Measurements from ENCODE around the gene EFHC2. TPM values are rescaled to one million over a fixed set of nuclear protein-coding genes. Genes with fewer than 3 reads are reported as not detected.

EFHC2 gene
- total RNA-seq, 1 donor from 2014 or later = 3.2 TPM

DNA sequence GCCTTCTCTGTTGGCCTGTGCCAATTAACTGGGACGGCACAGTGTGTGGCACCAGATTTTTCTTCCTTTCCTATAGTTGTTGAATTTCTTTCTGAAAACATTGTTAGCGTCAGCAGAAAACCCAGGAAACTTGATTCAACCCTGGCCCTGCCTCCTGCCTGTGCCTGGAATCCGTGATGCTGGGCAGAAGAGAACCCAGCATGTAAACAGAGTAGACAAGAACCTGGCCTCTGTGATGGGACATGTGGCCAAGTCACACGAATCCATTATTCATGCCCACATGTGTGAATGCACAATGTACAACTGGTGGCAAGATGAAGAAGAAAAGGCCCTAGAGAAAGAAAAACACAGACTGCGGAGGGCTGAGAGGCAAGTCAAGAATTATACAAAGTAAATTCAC, 111.4 kb downstream of the EFHC2 start:
- H3K9me3 ChIP-seq = no peaks in the 10 kb centered on the region
- H3K27ac ChIP-seq = no peak overlapping the region
- intact Hi-C loops (cut with DNase I) = no loop called here
- H3K27me3 ChIP-seq = no peaks in the 10 kb centered on the region
- DNase-seq (ENCODE audit: extremely low spot score in 2 of 2) = no peak
- H3K4me1 ChIP-seq = no peaks in the 10 kb centered on the region
- no peaks in the 10 kb centered on the region for H3K36me3 ChIP-seq
- H3K4me3 ChIP-seq = no peak overlapping the region
- TF ChIP-seq POLR2AphosphoS5 (IDR thresholded peaks at IDR 0.05; ENCODE audit: insufficient read depth in 1 of 2, low read depth in 1 of 2) (no peak), POLR2A (IDR thresholded peaks at IDR 0.05) (no peak)
- TF ChIP-seq, protein P1, sequence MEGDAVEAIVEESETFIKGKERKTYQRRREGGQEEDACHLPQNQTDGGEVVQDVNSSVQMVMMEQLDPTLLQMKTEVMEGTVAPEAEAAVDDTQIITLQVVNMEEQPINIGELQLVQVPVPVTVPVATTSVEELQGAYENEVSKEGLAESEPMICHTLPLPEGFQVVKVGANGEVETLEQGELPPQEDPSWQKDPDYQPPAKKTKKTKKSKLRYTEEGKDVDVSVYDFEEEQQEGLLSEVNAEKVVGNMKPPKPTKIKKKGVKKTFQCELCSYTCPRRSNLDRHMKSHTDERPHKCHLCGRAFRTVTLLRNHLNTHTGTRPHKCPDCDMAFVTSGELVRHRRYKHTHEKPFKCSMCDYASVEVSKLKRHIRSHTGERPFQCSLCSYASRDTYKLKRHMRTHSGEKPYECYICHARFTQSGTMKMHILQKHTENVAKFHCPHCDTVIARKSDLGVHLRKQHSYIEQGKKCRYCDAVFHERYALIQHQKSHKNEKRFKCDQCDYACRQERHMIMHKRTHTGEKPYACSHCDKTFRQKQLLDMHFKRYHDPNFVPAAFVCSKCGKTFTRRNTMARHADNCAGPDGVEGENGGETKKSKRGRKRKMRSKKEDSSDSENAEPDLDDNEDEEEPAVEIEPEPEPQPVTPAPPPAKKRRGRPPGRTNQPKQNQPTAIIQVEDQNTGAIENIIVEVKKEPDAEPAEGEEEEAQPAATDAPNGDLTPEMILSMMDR (IDR thresholded peaks at IDR 0.05) = no peak

DNA sequence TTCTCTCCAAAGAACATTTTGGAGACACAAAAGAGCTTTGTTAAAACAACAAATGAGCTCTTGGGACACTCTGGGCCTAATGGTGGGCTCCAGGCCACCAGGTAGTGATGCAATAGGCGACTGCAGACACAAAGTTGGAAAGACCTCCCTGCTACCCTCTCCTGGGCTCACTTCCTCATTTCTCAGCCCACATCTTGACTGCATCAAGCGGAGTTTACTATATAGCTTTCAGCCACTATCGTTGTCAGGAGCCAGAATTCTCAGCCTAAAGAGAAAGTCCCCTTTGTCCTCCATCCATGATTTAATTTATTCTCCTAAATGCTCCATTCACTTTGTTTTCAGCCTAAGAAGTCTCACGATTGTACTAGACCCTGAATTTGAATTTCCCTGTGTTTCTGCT, 114.9 kb downstream of the EFHC2 start:
- Histone ChIP-seq H3K27ac (no peak overlapping the region), H3K27me3 (no peaks in the 10 kb centered on the region), H3K9me3 (no peaks in the 10 kb centered on the region), H3K36me3 (no peaks in the 10 kb centered on the region), H3K4me3 (no peak overlapping the region), H3K4me1 (no peaks in the 10 kb centered on the region)
- intact Hi-C loops (cut with DNase I) = no loop called here
- DNase-seq (ENCODE audit: extremely low spot score in 2 of 2) = no peak
- TF ChIP-seq POLR2A (IDR thresholded peaks at IDR 0.05) = no peak
- TF ChIP-seq, protein P1 (IDR thresholded peaks at IDR 0.05) = no peak
- TF ChIP-seq POLR2AphosphoS5 (IDR thresholded peaks at IDR 0.05; ENCODE audit: insufficient read depth in 1 of 2, low read depth in 1 of 2) = no peak

DNA sequence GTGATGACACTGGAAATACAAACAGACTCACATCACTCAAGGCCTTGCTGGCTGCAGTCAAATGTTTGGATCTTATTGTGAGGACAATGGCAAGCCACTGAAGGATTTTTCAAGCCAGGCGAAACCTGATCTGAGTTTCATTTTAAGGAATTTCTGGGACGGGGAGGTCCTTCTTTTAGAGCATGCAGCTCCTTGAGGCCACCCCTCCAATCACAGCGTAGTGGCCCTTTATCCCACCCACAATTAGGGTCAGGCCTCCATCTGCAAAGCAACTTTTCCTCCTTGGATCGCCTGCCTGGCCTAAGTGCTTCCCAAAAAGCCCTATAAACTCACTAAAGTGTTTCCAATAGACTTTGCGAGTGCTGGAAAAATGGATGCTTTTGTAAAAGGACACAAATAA, 115.5 kb downstream of the EFHC2 start:
- no peak for DNase-seq (ENCODE audit: extremely low spot score in 2 of 2)
- Histone ChIP-seq H3K27me3 (no peaks in the 10 kb centered on the region), H3K36me3 (no peaks in the 10 kb centered on the region), H3K4me3 (no peak overlapping the region), H3K4me1 (no peaks in the 10 kb centered on the region), H3K9me3 (no peaks in the 10 kb centered on the region), H3K27ac (no peak overlapping the region)
- intact Hi-C loops (cut with DNase I) = no loop called here
- no peak for TF ChIP-seq POLR2A (IDR thresholded peaks at IDR 0.05)
- TF ChIP-seq, protein P1 (IDR thresholded peaks at IDR 0.05) = no peak
- no peak for TF ChIP-seq POLR2AphosphoS5 (IDR thresholded peaks at IDR 0.05; ENCODE audit: insufficient read depth in 1 of 2, low read depth in 1 of 2)

DNA sequence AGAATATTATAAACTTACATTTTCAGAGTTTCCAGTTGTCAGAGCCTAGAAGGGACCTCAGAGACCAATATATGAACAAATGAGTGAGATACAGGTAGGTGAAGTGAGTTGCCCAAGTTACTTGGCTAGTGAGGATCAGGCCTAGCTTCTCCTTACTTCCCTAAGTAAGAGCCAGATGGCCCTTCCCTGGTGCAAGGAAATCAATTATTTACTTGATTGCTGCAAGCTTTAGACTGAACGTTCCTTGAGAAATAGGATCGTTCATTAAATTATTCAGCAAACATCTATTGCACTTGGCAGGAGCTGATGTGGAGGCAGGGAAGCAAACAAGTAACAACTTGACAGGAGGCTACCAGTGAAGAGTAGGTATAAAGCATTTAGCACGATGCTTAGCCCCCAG, 117.8 kb downstream of the EFHC2 start:
- intact Hi-C loops (cut with DNase I) = no loop called here
- no peak for DNase-seq (ENCODE audit: extremely low spot score in 2 of 2)
- H3K27ac ChIP-seq = no peak overlapping the region
- H3K4me1 ChIP-seq = no peaks in the 10 kb centered on the region
- TF ChIP-seq POLR2A (IDR thresholded peaks at IDR 0.05) (no peak), POLR2AphosphoS5 (IDR thresholded peaks at IDR 0.05; ENCODE audit: insufficient read depth in 1 of 2, low read depth in 1 of 2) (no peak)
- TF ChIP-seq, protein P1 (IDR thresholded peaks at IDR 0.05) = no peak
- no peaks in the 10 kb centered on the region for H3K27me3 ChIP-seq
- no peaks in the 10 kb centered on the region for H3K36me3 ChIP-seq
- no peak overlapping the region for H3K4me3 ChIP-seq
- no peaks in the 10 kb centered on the region for H3K9me3 ChIP-seq

DNA sequence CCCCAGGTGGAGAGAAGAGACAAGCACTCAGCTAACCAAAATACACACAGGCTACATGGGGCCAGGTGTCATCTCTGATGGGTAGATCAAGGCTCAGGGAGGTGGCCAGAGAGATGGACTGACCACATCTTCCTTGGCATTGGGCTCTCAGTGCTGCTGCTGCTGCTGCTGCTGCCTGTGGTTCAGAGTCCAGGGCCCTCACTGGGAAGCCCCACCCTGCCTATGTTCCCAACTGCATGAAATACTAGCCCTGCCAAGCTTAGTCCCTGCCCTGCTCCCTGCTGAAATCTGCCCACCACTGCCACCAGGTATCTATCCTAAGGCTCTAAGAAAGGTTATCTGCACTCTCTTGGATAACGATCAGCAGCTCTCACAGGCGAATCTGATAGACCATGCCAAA, 118.7 kb downstream of the EFHC2 start:
- no peak for DNase-seq (ENCODE audit: extremely low spot score in 2 of 2)
- no peak overlapping the region for H3K27ac ChIP-seq

More for the DNA sequence above, 118.7 kb downstream of the EFHC2 start:
- Histone ChIP-seq H3K4me1 (no peaks in the 10 kb centered on the region), H3K27me3 (no peaks in the 10 kb centered on the region), H3K9me3 (no peaks in the 10 kb centered on the region), H3K36me3 (no peaks in the 10 kb centered on the region), H3K4me3 (no peak overlapping the region)
- TF ChIP-seq POLR2AphosphoS5 (IDR thresholded peaks at IDR 0.05; ENCODE audit: insufficient read depth in 1 of 2, low read depth in 1 of 2) = no peak
- no peak for TF ChIP-seq POLR2A (IDR thresholded peaks at IDR 0.05)
- TF ChIP-seq, protein P1 (IDR thresholded peaks at IDR 0.05) = no peak
- intact Hi-C loops (cut with DNase I) = no loop called here

Measured in vagina (tissue), 2 donors.